ENCODE results near the gene MB21D2.
A peak's percentile ranks its signal among the peaks of the same experiment; 100 is the strongest.

The MB21D2 gene

GRCh38 chr3:192831801-192832347 lies 85.8 kb downstream of the MB21D2 start:
- TF ChIP-seq, protein P1, sequence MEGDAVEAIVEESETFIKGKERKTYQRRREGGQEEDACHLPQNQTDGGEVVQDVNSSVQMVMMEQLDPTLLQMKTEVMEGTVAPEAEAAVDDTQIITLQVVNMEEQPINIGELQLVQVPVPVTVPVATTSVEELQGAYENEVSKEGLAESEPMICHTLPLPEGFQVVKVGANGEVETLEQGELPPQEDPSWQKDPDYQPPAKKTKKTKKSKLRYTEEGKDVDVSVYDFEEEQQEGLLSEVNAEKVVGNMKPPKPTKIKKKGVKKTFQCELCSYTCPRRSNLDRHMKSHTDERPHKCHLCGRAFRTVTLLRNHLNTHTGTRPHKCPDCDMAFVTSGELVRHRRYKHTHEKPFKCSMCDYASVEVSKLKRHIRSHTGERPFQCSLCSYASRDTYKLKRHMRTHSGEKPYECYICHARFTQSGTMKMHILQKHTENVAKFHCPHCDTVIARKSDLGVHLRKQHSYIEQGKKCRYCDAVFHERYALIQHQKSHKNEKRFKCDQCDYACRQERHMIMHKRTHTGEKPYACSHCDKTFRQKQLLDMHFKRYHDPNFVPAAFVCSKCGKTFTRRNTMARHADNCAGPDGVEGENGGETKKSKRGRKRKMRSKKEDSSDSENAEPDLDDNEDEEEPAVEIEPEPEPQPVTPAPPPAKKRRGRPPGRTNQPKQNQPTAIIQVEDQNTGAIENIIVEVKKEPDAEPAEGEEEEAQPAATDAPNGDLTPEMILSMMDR (conservative IDR thresholded peaks at IDR 0.05), result no peak
- no peak overlapping the region for H3K27ac ChIP-seq

- TF ChIP-seq ZFX (IDR thresholded peaks at IDR 0.05), result no peak
- TF ChIP-seq, protein P1 (conservative IDR thresholded peaks at IDR 0.05), result no peak
- no peak overlapping the region for H3K27ac ChIP-seq
These were observed 86.5 kb downstream of the MB21D2 start for GRCh38 chr3:192831111-192831644.

DNA sequence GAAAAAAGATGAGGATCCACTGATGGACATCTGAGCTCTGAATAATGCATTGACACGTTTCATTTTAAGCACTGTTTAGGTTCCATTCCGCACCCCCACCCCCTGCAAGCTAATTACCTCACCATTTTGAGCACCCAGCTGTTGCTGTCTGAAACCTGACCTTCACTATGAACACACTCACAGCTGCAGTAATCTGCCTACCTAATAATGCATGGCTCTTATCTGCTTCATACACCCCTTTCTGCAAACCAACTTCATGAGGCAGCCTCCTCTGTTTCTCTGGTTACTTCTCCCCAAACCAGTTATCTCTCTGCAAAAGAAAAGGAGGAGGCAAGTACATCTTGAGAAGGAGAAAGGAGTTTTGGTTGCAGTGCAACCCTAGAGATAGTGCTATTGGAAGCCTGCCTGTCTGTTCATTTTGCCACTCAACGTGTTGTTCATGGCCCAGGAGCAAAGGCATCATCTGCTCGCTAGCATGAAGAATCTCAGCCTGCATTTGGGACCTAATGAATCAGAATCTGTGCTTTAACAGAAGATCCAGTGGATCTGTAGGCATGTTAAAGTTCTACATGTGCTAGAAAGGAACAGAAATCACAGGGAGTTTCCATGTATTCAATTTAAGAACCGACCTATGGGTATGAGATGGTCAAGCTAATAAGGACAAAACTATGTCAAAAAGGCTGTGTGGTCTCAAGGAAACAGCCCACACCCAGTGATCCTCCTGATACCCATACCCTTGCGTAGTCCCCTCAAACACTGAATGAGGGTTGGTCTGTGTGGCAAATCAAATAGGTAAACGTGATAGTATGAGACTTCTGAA lies 87.2 kb downstream of the MB21D2 start:
- TF ChIP-seq ZFX (IDR thresholded peaks at IDR 0.05), result no peak
- TF ChIP-seq, protein P1 (conservative IDR thresholded peaks at IDR 0.05), result no peak
- no peak overlapping the region for H3K27ac ChIP-seq

DNA sequence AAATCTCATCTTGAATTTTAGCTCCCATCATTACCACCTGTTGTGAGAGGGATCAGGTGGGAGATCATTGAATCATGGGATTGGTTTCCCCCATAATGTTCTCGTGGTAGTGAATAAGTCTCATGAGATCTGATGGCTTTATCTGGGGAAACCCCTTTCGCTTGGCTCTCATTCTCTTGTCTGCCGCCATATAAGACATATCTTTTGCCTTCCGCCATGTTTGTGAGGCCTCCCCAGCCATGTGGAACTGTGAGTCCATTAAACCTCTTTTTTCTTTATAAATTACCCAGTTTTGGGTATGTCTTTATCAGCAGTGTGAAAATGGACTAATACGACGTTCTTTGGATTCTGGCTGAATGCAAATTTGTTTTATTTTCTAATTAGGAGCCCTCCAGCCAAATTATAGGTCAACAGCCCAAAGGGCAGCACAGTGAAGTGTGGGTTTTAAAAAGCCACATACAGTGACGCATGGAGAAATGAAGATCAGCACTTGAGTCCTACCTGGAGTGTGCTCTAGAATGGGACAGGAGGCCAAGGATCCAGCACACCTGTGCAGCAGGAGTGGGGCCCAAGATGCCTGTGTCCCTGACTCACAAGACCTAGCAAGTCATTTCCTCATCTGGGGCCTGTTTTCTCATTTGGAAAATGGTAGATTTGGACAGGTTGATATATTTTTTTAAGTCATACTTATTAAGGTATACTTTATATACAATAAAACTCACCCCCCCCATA lies 89.6 kb downstream of the MB21D2 start:
- no peak overlapping the region for H3K27ac ChIP-seq
- TF ChIP-seq, protein P1 (conservative IDR thresholded peaks at IDR 0.05), result no peak
- TF ChIP-seq ZFX (IDR thresholded peaks at IDR 0.05), result no peak

- no peak overlapping the region for H3K27ac ChIP-seq
- TF ChIP-seq, protein P1 (conservative IDR thresholded peaks at IDR 0.05), result no peak
- TF ChIP-seq ZFX (IDR thresholded peaks at IDR 0.05), result no peak
These were observed 90.4 kb downstream of the MB21D2 start for GRCh38 chr3:192827208-192827607.

DNA sequence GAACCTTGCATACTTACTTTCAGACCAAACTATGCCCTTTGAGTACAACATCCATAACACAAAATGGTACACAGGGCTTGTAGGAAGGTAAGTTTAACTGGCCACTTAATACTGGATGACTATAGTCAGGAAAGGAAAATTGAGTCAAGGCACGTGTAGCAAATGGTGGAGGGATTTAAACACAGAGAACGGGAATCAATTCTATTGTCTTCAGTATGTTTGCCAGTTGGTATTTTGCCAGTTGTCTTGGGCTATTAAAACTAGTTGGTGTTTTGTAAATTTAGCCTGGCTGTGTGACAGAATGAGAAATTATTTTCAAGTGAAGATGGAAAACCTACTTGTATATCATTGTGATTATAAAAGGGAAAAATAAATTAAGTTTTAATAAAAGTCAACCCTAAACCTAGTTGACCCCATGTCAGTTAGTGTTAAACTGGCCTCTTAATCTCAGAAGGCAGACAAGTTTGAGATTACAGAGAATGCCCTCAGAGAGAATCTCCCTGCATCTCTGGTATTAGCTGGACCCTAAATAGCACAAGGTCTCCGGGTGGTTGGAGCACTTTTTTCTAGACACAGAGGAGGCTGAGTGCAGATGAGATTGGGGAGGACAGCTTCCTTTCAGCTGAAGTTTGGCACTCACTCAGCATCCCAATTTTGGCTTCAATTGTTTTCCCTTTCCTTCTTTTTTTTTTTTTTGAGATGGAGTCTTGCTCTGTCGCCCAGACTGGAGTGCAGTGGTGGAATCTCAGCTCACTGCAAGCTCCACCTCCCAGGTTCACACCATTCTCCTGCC lies 91.2 kb downstream of the MB21D2 start:
- TF ChIP-seq, protein P1 (conservative IDR thresholded peaks at IDR 0.05), result peak; percentile 1; the same call in 1 of the 2 replicates
- TF ChIP-seq ZFX (IDR thresholded peaks at IDR 0.05), result no peak
- no peak overlapping the region for H3K27ac ChIP-seq

Measured in C4-2B (cell line).